ENCODE results near the gene GYPA.
A peak's percentile ranks its signal among the peaks of the same experiment; 100 is the strongest.

The GYPA gene

DNA sequence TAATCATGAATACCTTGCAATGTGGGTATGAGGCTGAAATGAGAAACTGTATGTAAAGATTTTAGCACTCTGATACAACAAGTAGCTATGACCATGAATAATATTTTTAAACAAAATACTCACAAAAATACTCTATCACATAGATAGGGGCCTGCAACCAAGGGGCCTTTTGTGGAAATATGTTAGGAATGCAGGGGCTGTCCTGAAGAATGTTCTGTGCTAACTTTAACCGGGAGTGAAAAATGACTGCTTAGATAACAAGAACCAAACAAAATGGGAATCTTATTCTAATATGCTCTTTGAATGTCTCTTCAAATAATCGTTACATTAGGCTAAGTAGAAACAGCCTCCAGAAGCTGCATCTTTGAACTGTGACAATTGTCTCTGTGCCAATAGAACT lies 37.9 kb upstream of the GYPA start:
- Histone ChIP-seq H3K27me3 (replicated peaks; ENCODE audit: insufficient read depth, low read length) (no peaks in the 10 kb centered on the region), H3K4me2 (ENCODE audit: low read depth, low read length) (no peak overlapping the region), H3K9me3 (replicated peaks; ENCODE audit: insufficient read depth, low read length) (no peaks in the 10 kb centered on the region), H3K36me3 (replicated peaks; ENCODE audit: insufficient read depth, low read length) (no peaks in the 10 kb centered on the region), H3K4me3 (ENCODE audit: low read length) (no peak overlapping the region), H3K79me2 (ENCODE audit: low read length) (no peaks in the 10 kb centered on the region), H3K4me1 (ENCODE audit: low read length) (no peaks in the 10 kb centered on the region), H4K20me1 (ENCODE audit: insufficient read depth, low read length) (no peaks in the 10 kb centered on the region), H3K9ac (ENCODE audit: low read length) (no peak overlapping the region), H3K9me2 (replicated peaks; ENCODE audit: insufficient read depth, low read length) (no peaks in the 10 kb centered on the region), H3K27ac (ENCODE audit: low read length) (no peak overlapping the region), H3F3A (ENCODE audit: insufficient read depth, low read length) (no peaks in the 10 kb centered on the region), H2AFZ (ENCODE audit: low read length) (0 out of 2 replicates have a peak overlapping the region, but pooled peaks have one; percentile 20)
- TF ChIP-seq EZH2 (optimal IDR thresholded peaks at IDR 0.05; ENCODE audit: low read depth, low read length) (no peak), CTCF (IDR thresholded peaks at IDR 0.05; ENCODE audit: low read length) (no peak), EZH2phosphoT487 (IDR thresholded peaks at IDR 0.05; ENCODE audit: low read length) (no peak)
- DNase-seq, result no peak

GRCh38 chr4:144176476-144176875 lies 36.0 kb upstream of the GYPA start:
- no peak for TF ChIP-seq CTCF (IDR thresholded peaks at IDR 0.05; ENCODE audit: low read length)
- TF ChIP-seq EZH2phosphoT487 (IDR thresholded peaks at IDR 0.05; ENCODE audit: low read length), result no peak
- no peak for TF ChIP-seq EZH2 (optimal IDR thresholded peaks at IDR 0.05; ENCODE audit: low read depth, low read length)

GRCh38 chr4:144174401-144175067 lies 34.0 kb upstream of the GYPA start:
- no peaks in the 10 kb centered on the region for H3K9me3 ChIP-seq (replicated peaks; ENCODE audit: insufficient read depth, low read length)
- H3K4me3 ChIP-seq (ENCODE audit: low read length), result no peak overlapping the region
- H3K9ac ChIP-seq (ENCODE audit: low read length), result no peak overlapping the region
- H3K4me2 ChIP-seq (ENCODE audit: low read depth, low read length), result no peak overlapping the region
- H3K27ac ChIP-seq (ENCODE audit: low read length), result no peak overlapping the region
- no peaks in the 10 kb centered on the region for H3K9me2 ChIP-seq (replicated peaks; ENCODE audit: insufficient read depth, low read length)
- H3K27me3 ChIP-seq (replicated peaks; ENCODE audit: insufficient read depth, low read length), result no peaks in the 10 kb centered on the region
- no peaks in the 10 kb centered on the region for H4K20me1 ChIP-seq (ENCODE audit: insufficient read depth, low read length)
- peak; percentile 70 for DNase-seq
- no peaks in the 10 kb centered on the region for H3K79me2 ChIP-seq (ENCODE audit: low read length)
- no peaks in the 10 kb centered on the region for H3K36me3 ChIP-seq (replicated peaks; ENCODE audit: insufficient read depth, low read length)
- no peak for TF ChIP-seq EZH2 (optimal IDR thresholded peaks at IDR 0.05; ENCODE audit: low read depth, low read length)
- peak; percentile 41 for TF ChIP-seq CTCF (IDR thresholded peaks at IDR 0.05; ENCODE audit: low read length)
- H2AFZ ChIP-seq (ENCODE audit: low read length), result no peak overlapping the region
- no peaks in the 10 kb centered on the region for H3K4me1 ChIP-seq (ENCODE audit: low read length)
- no peaks in the 10 kb centered on the region for H3F3A ChIP-seq (ENCODE audit: insufficient read depth, low read length)

More at GRCh38 chr4:144176476-144176875, 36.0 kb upstream of the GYPA start:
- no peaks in the 10 kb centered on the region for H3K4me1 ChIP-seq (ENCODE audit: low read length)
- no peak overlapping the region for H2AFZ ChIP-seq (ENCODE audit: low read length)
- no peaks in the 10 kb centered on the region for H3K36me3 ChIP-seq (replicated peaks; ENCODE audit: insufficient read depth, low read length)
- no peaks in the 10 kb centered on the region for H3K9me2 ChIP-seq (replicated peaks; ENCODE audit: insufficient read depth, low read length)
- no peak overlapping the region for H3K27ac ChIP-seq (ENCODE audit: low read length)
- H3K27me3 ChIP-seq (replicated peaks; ENCODE audit: insufficient read depth, low read length), result no peaks in the 10 kb centered on the region
- no peak for DNase-seq
- H3K4me3 ChIP-seq (ENCODE audit: low read length), result no peak overlapping the region
- no peak overlapping the region for H3K4me2 ChIP-seq (ENCODE audit: low read depth, low read length)
- H3K79me2 ChIP-seq (ENCODE audit: low read length), result no peaks in the 10 kb centered on the region
- no peaks in the 10 kb centered on the region for H3K9me3 ChIP-seq (replicated peaks; ENCODE audit: insufficient read depth, low read length)
- no peaks in the 10 kb centered on the region for H4K20me1 ChIP-seq (ENCODE audit: insufficient read depth, low read length)
- H3K9ac ChIP-seq (ENCODE audit: low read length), result no peak overlapping the region
- no peaks in the 10 kb centered on the region for H3F3A ChIP-seq (ENCODE audit: insufficient read depth, low read length)
